ENCODE data around the gene PANK2. TPM values are rescaled to one million over a fixed set of nuclear protein-coding genes. Genes with fewer than 3 reads are reported as not detected.

PANK2 gene
- total RNA-seq, 1 donor from 2014 or later, result 40.3 TPM

DNA sequence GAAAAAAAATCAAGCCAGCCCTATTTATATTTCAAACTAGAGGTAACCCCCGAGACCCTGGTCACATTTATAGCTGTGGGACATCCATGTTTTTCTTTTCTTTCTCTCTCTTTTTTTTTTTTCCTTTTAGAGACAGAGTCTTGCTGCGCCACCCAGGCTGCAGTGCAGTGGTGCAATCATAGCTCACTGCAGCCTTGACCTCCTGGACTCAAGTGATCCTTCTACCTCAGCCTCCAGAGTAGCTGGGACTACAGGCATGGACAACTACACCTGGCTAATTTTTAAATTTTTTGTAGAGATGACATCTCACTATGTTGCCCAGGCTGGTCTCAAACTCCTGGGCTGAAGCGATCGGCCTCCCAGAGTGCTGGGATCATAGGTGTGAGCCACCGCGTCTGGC is 30.5 kb upstream of the PANK2 start:
- no peaks in the 10 kb centered on the region for H3K27me3 ChIP-seq (ENCODE audit: control insufficient read depth, insufficient read depth, low read length)
- DNase-seq (ENCODE audit: low read depth) (no peak), FAIRE-seq (no peak)
- no peak overlapping the region for H3K4me3 ChIP-seq (ENCODE audit: low read depth, low read length)
- TF ChIP-seq, protein P1, sequence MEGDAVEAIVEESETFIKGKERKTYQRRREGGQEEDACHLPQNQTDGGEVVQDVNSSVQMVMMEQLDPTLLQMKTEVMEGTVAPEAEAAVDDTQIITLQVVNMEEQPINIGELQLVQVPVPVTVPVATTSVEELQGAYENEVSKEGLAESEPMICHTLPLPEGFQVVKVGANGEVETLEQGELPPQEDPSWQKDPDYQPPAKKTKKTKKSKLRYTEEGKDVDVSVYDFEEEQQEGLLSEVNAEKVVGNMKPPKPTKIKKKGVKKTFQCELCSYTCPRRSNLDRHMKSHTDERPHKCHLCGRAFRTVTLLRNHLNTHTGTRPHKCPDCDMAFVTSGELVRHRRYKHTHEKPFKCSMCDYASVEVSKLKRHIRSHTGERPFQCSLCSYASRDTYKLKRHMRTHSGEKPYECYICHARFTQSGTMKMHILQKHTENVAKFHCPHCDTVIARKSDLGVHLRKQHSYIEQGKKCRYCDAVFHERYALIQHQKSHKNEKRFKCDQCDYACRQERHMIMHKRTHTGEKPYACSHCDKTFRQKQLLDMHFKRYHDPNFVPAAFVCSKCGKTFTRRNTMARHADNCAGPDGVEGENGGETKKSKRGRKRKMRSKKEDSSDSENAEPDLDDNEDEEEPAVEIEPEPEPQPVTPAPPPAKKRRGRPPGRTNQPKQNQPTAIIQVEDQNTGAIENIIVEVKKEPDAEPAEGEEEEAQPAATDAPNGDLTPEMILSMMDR (IDR thresholded peaks at IDR 0.05; ENCODE audit: insufficient read depth, low read length, severe bottlenecking), result no peak
- H3K36me3 ChIP-seq (ENCODE audit: control insufficient read depth, insufficient read depth, low read length), result peaks cover 33% of the 10 kb centered on the region

DNA sequence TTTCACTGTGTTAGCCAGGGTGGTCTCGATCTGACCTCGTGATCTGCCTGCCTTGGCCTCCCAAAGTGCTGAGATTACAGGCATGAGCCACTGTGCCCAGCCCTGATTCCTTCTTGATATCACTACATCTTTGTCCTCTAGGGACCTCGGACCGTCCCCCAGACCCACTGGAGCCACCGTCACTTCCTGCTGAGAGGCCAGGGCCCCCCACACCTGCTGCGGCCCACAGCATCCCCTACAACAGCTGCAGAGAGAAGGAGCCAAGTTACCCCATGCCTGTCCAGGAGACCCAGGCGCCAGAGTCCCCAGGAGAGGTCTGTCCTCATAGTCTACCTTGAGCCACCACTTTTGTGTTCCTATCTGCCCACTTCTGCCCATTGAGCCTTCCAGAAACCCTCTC is 28.0 kb upstream of the PANK2 start:
- H3K27me3 ChIP-seq (ENCODE audit: control insufficient read depth, insufficient read depth, low read length), result no peaks in the 10 kb centered on the region
- DNase-seq (ENCODE audit: low read depth) (no peak), FAIRE-seq (no peak)
- H3K4me3 ChIP-seq (ENCODE audit: low read depth, low read length), result no peak overlapping the region
- peaks cover 44% of the 10 kb centered on the region for H3K36me3 ChIP-seq (ENCODE audit: control insufficient read depth, insufficient read depth, low read length)
- TF ChIP-seq, protein P1 (IDR thresholded peaks at IDR 0.05; ENCODE audit: insufficient read depth, low read length, severe bottlenecking), result no peak

DNA sequence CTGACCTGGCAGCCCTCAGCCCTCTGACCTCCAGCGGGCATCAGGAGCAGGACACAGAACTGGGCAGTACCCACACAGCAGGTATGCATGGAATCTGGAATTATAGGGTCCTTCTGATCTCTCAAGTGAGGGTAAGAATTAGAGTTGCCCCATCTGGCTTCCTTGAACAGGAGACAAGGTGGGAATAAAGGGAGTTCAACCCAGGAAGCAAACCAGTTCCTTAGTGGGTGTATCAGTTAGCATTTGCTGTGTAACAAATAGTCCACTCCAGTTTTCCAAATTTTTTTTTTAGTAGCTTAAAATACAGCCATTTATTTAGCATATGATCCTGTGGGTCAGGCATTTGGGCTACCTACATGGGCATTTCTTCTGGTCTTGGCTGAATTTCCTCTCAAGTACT is 26.9 kb upstream of the PANK2 start:
- TF ChIP-seq, protein P1 (IDR thresholded peaks at IDR 0.05; ENCODE audit: insufficient read depth, low read length, severe bottlenecking), result no peak
- DNase-seq (ENCODE audit: low read depth) (no peak), FAIRE-seq (no peak)
- Histone ChIP-seq H3K4me3 (ENCODE audit: low read depth, low read length) (no peak overlapping the region), H3K27me3 (ENCODE audit: control insufficient read depth, insufficient read depth, low read length) (no peaks in the 10 kb centered on the region), H3K36me3 (ENCODE audit: control insufficient read depth, insufficient read depth, low read length) (peaks cover 49% of the 10 kb centered on the region)

DNA sequence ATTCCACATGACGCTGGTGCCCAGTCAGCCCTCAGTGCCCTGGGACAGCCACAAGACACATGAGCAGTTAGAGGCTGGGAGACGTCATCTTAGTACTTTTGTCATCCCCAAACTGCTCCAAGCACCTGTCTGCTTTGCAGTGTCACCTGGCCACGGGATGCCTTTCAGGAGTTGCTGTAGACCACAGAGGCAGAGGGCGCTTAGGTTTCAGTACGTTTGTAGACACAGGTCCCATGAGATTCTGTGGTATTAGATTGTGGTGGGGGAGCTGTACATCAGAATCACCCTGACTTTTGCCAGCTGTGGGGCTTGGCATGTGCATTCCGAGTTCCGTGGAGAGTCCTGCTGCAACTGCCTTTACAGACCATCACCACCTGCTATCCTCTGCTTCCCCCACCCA is 25.9 kb upstream of the PANK2 start:
- Histone ChIP-seq H3K4me3 (ENCODE audit: low read depth, low read length) (no peak overlapping the region), H3K36me3 (ENCODE audit: control insufficient read depth, insufficient read depth, low read length) (peaks cover 41% of the 10 kb centered on the region), H3K27me3 (ENCODE audit: control insufficient read depth, insufficient read depth, low read length) (no peaks in the 10 kb centered on the region)
- no peak for DNase-seq (ENCODE audit: low read depth)
- TF ChIP-seq, protein P1 (IDR thresholded peaks at IDR 0.05; ENCODE audit: insufficient read depth, low read length, severe bottlenecking), result no peak
- no peak for FAIRE-seq

DNA sequence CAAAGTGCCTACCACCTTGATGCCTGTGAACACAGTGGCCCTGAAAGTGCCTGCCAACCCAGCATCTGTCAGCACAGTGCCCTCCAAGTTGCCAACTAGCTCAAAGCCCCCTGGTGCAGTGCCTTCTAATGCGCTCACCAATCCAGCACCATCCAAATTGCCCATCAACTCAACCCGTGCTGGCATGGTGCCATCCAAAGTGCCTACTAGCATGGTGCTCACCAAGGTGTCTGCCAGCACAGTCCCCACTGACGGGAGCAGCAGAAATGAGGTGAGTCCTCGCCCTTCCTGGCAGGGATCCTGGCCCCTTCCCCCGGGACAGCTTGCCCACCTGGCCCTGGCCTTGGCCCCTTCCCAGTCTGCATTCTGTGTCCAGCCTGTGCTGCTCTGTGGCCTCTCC is 24.7 kb upstream of the PANK2 start:
- H3K27me3 ChIP-seq (ENCODE audit: control insufficient read depth, insufficient read depth, low read length), result no peaks in the 10 kb centered on the region
- no peak overlapping the region for H3K4me3 ChIP-seq (ENCODE audit: low read depth, low read length)
- no peak for DNase-seq (ENCODE audit: low read depth)
- peak; percentile 23 for FAIRE-seq
- peaks cover 41% of the 10 kb centered on the region for H3K36me3 ChIP-seq (ENCODE audit: control insufficient read depth, insufficient read depth, low read length)
- TF ChIP-seq, protein P1 (IDR thresholded peaks at IDR 0.05; ENCODE audit: insufficient read depth, low read length, severe bottlenecking), result no peak

DNA sequence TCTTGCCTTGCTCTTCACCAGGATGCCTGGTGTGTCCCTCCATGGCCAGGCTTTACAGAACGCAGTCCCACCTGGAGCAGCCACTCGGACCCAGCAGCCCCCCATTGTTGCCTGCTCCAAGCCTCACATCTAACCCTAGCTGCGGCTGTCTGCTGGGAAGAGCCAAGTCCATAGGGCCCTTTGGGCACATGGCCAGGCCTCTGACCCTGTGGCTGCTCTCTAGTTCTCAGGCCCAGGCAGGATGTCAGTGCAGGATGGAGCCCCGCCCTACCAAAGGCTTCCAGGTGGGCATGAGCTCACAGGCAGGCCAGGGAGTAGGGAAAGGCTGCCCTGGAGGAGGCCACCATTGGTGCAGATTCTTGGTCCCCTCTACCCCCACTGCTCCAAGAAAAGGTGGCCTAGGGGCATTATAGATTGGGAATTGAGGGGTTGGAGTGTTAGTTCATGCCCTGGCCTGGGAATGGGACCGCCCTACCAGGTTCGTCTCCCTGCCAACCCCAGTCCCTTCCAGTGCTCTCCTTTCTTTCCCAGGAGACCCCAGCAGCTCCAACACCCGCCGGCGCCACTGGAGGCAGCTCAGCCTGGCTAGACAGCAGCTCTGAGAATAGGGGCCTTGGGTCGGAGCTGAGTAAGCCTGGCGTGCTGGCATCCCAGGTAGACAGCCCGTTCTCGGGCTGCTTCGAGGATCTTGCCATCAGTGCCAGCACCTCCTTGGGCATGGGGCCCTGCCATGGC is 23.9 kb upstream of the PANK2 start:
- no peak for FAIRE-seq
- Histone ChIP-seq H3K27me3 (ENCODE audit: control insufficient read depth, insufficient read depth, low read length) (no peaks in the 10 kb centered on the region), H3K36me3 (ENCODE audit: control insufficient read depth, insufficient read depth, low read length) (peaks cover 41% of the 10 kb centered on the region), H3K4me3 (ENCODE audit: low read depth, low read length) (no peak overlapping the region)
- no peak for DNase-seq (ENCODE audit: low read depth)
- TF ChIP-seq, protein P1 (IDR thresholded peaks at IDR 0.05; ENCODE audit: insufficient read depth, low read length, severe bottlenecking), result no peak
